K562 (cell line): ENCODE results near the gene PLD6. TPM values are rescaled to one million over a fixed set of nuclear protein-coding genes. Genes with fewer than 3 reads are reported as not detected.

Experiments
- ATAC-seq: fragments of 200-7000 bp; cut with Tn5 transposase; 3 replicates; pipeline ENCODE4 v1.9.1; 2020; ENCODE audit warnings: moderate library complexity
- BruUV-seq: library from RNA; stranded (reverse); fragments of 400-500 nt; replicated peaks from 2 replicates; lab custom pipeline; 2021; lab: Mats Ljungman, UMichigan
- CTCF ChIA-PET: fragments of 300-600 bp; formaldehyde crosslinking; extraction: SDS; loops from one replicate; lab custom pipeline; 2021; ENCODE audit warnings: low intra/inter-chr PET ratio; lab: Yijun Ruan, JAX
- POLR2A ChIA-PET: fragments of 300-600, 350-650 bp; sonication (Branson Sonifier 250); formaldehyde crosslinking; extraction: SDS; loops from one replicate; lab custom pipeline; 2021; ENCODE audit warnings: antibody characterized with exemption, inconsistent platforms; lab: Yijun Ruan, JAX
- DNase-seq, 4 experiments: peaks; one replicate each; pipeline versions ENCODE4 v3.0.0 to v3.0.0-alpha.2; 2011 to 2018; ENCODE audit warnings: low spot score in 3 of 4, mixed read lengths in 3 of 4; ENCODE audit errors: extremely low read depth in 1 of 4
- FAIRE-seq: peaks from 2 replicates; lab custom pipeline; 2011; peaks lifted over from hg19 to GRCh38; lab: Jason Lieb, UNC
- H2AFZ ChIP-seq: 2 replicates; pipeline ENCODE4 v1.6.0; 2011; ENCODE audit warnings: low read depth, low read length, control low read depth, inconsistent platforms
- H3K27ac ChIP-seq: fragments of 200-600 bp; 3 replicates; pipeline ENCODE4 v1.8.0; 2011; ENCODE audit warnings: low read depth, mild to moderate bottlenecking, control low read depth, inconsistent platforms, low read length, moderate library complexity, mixed read lengths; ENCODE audit errors: extremely low read depth
- H3K27me3 ChIP-seq, 2 experiments: fragments of 300-600 bp in 1 of 2; 2 replicates in 1 of 2; 3 replicates in 1 of 2; pipeline versions ENCODE4 v1.6.0 to v1.8.0; 2011; ENCODE audit warnings: inconsistent platforms in 2 of 2, low read length in 2 of 2, mild to moderate bottlenecking in 1 of 2, mixed read lengths in 1 of 2, moderate library complexity in 1 of 2; ENCODE audit not compliant: control insufficient read depth in 2 of 2, insufficient read depth in 2 of 2
- H3K36me3 ChIP-seq: fragments of 300-600 bp; 3 replicates; pipeline ENCODE4 v1.8.0; 2011; ENCODE audit warnings: mild to moderate bottlenecking, low read length, inconsistent platforms; ENCODE audit not compliant: control insufficient read depth, insufficient read depth
- H3K4me1 ChIP-seq, 2 experiments: fragments of 200-600 bp in 1 of 2; replicated peaks in 1 of 2; 2 replicates in 1 of 2; 3 replicates in 1 of 2; pipeline versions ENCODE4 v1.5.1 to v1.8.0; 2011; ENCODE audit warnings: inconsistent platforms in 2 of 2, low read length in 2 of 2, mild to moderate bottlenecking in 1 of 2, mixed read lengths in 1 of 2, moderate library complexity in 1 of 2; ENCODE audit not compliant: control insufficient read depth in 2 of 2, insufficient read depth in 2 of 2
- H3K4me2 ChIP-seq: 2 replicates; pipeline ENCODE4 v1.6.1; 2011; ENCODE audit warnings: low read length, control low read depth, inconsistent platforms, mixed read lengths; ENCODE audit not compliant: insufficient read depth
- H3K4me3 ChIP-seq: fragments of 200-600 bp; sonication (generic), shearing (Covaris generic); 2 replicates; pipeline ENCODE4 v1.5.1; 2016; ENCODE audit warnings: control low read depth, inconsistent platforms
- H3K79me2 ChIP-seq: fragments of 200-600 bp; 3 replicates; pipeline ENCODE4 v1.8.0; 2011; ENCODE audit warnings: low read length, inconsistent platforms; ENCODE audit not compliant: control insufficient read depth, insufficient read depth
- H3K9ac ChIP-seq, 2 experiments: 2 replicates each; pipeline versions ENCODE4 v1.6.0 to v1.6.1; 2011; ENCODE audit warnings: low read depth in 2 of 2, low read length in 2 of 2, control low read depth in 1 of 2, inconsistent platforms in 1 of 2, mild to moderate bottlenecking in 1 of 2, mixed read lengths in 1 of 2; ENCODE audit not compliant: insufficient read depth in 1 of 2
- H3K9me1 ChIP-seq: one replicate; pipeline ENCODE4 v1.6.0; 2011; ENCODE audit warnings: inconsistent platforms, mild to moderate bottlenecking, low read length, moderate library complexity; ENCODE audit not compliant: control insufficient read depth, insufficient read depth
- H3K9me3 ChIP-seq: replicated peaks from 2 replicates; pipeline ENCODE4 v1.5.1; 2011; ENCODE audit warnings: low read depth, low read length, inconsistent platforms; ENCODE audit not compliant: control insufficient read depth, insufficient read depth
- H4K20me1 ChIP-seq: replicated peaks from 2 replicates; pipeline ENCODE4 v1.6.1; 2011; ENCODE audit warnings: low read length, inconsistent platforms, mixed read lengths; ENCODE audit not compliant: control insufficient read depth, insufficient read depth
- CC2D1A ChIP-seq: fragments of 450-650 bp; IDR thresholded peaks from 2 replicates; pipeline ENCODE4 v1.6.1; 2017; ENCODE audit warnings: mild to moderate bottlenecking
- FOSL1 ChIP-seq: fragments of 200-800 bp; sonication (Bioruptor generic); conservative IDR thresholded peaks from 2 replicates; pipeline ENCODE4 v1.6.1; 2016; ENCODE audit warnings: missing genetic modification characterization, missing compliant biosample characterization
- FOXA1 ChIP-seq: fragments of 450-650 bp; IDR thresholded peaks from 2 replicates; pipeline ENCODE4 v1.6.1; 2016; ENCODE audit warnings: mild to moderate bottlenecking, borderline replicate concordance
- IRF9 ChIP-seq: fragments of 450-650 bp; IDR thresholded peaks from 2 replicates; pipeline ENCODE4 v1.6.1; 2016; ENCODE audit warnings: missing biosample characterization, missing genetic modification characterization
- KLF13 ChIP-seq: fragments of 450-650 bp; IDR thresholded peaks from 2 replicates; pipeline ENCODE4 v1.6.1; 2016; ENCODE audit warnings: missing genetic modification characterization, low read depth, mild to moderate bottlenecking, missing compliant biosample characterization, moderate library complexity, borderline replicate concordance
- MECOM ChIP-seq: fragments of 250-450 bp; sonication (Bioruptor Pico); IDR thresholded peaks from 2 replicates; pipeline ENCODE4 v1.8.0; 2022; ENCODE audit warnings: inconsistent platforms
- TEAD1 ChIP-seq, 2 experiments: fragments of 450-650 bp in 1 of 2; sonication (generic) in 1 of 2; formaldehyde crosslinking; IDR thresholded peaks; 2 replicates each; pipeline versions ENCODE4 v1.4.0 to v1.8.0; 2020 to 2022; ENCODE audit warnings: mild to moderate bottlenecking in 2 of 2, missing genetic modification reagents in 1 of 2
- ZFP1 ChIP-seq: fragments of 450-650 bp; formaldehyde crosslinking; IDR thresholded peaks from 2 replicates; pipeline ENCODE4 v1.4.0; 2020; ENCODE audit warnings: mild to moderate bottlenecking, mixed read lengths
- ZNF639 ChIP-seq, 2 experiments: fragments of 200-800 bp in 1 of 2; sonication (Bioruptor generic) in 1 of 2; sonication (generic) in 1 of 2; formaldehyde crosslinking in 1 of 2; IDR thresholded peaks in 1 of 2; conservative IDR thresholded peaks in 1 of 2; 2 replicates each; pipeline versions ENCODE4 v1.5.0 to v1.6.1; 2016 to 2020; ENCODE audit warnings: missing compliant biosample characterization in 1 of 2, missing genetic modification characterization in 1 of 2, missing genetic modification reagents in 1 of 2
- WGBS: fragments of 100-300 bp; shearing (Covaris generic); methylation state at CpG from one replicate; pipeline ENCODE4 v1.1.6; 2016; ENCODE audit warnings: low coverage, mixed read lengths; ENCODE audit not compliant: insufficient coverage; ENCODE audit errors: missing lambda C conversion rate; 5-methylcytosine and 5-hydroxymethylcytosine counted together
- in situ Hi-C: fragments of 300-500 bp; cut with MboI; formaldehyde crosslinking; loops from 4 replicates; pipeline ENCODE4 v1.15.0; 2018; ENCODE audit warnings: inconsistent platforms, mixed read lengths
- intact Hi-C: fragments of 100-400 bp; cut with micrococcal nuclease; formaldehyde crosslinking; loops from 2 replicates; pipeline ENCODE4 v1.14.2; 2022
- polyA plus RNA-seq, 8 experiments: library from polyadenylated mRNA; depleted of rRNA in 4 of 8; stranded (reverse) in 5 of 8; unstranded in 3 of 8; fragments of >200 nt; fragmentation: Nextera tagmentation in 2 of 8; fragmentation: Illumina TruSeq in 1 of 8; extraction: Ambion mirVana in 2 of 8; extraction: Trizol in 1 of 8; gene quantifications; 2 replicates each; pipeline versions ENCODE4 v1.2.1 to v1.2.3, GENCODE V29; 2011 to 2014; ENCODE audit warnings: inconsistent platforms in 1 of 8, missing spikeins in 1 of 8
- total RNA-seq, 7 experiments: library from RNA; depleted of rRNA in 6 of 7; stranded (reverse); fragments of >200 nt in 6 of 7; fragmentation: Illumina TruSeq in 2 of 7; extraction: Trizol in 2 of 7; gene quantifications; 2 replicates each; pipeline versions ENCODE4 v1.2.1 to v1.2.3, GENCODE V29; 2011 to 2021; ENCODE audit warnings: low replicate concordance in 1 of 7
- TF ChIP-seq, protein P1 (sequence below): sonication (generic); formaldehyde crosslinking; IDR thresholded peaks from 2 replicates; pipeline ENCODE4 v1.8.0; 2022; ENCODE audit warnings: mild to moderate bottlenecking, missing genetic modification reagents

PLD6 gene
- total and polyA plus RNA-seq, 9 of the 15 experiments (the other 6 are each of a cell fraction or from before 2014, with no cell fraction given): 3.6 to 15.6 (median 10.0) TPM

DNA sequence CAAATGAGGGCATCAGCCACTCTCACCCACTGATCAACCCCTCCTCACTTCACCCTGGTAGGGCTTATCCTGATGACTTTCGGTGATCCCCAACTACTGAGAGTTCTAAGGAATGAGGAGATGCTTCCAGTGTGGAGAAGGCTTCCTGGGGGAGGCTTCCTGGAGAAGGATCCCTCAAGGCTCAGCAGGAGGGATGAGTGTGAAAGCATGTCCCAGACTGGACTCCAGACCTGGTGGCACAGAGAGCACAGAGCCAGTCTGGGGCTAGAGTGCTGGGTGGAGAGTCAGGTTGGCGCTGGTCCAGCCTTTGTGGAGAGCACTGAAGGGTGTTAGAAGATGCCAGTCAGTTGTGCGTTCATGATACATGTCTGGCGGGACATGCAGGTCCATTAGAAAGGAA lies 53.7 kb downstream of the PLD6 start:
- H2AFZ ChIP-seq: no peak overlapping the region

More for the DNA sequence above, 53.7 kb downstream of the PLD6 start:
- intact Hi-C loops (no loop called here), in situ Hi-C loops (no loop called here)
- Histone ChIP-seq H3K27me3 (no peaks in the 10 kb centered on the region), H3K9me3 (no peaks in the 10 kb centered on the region), H3K9me1 (no peaks in the 10 kb centered on the region), H3K79me2 (no peaks in the 10 kb centered on the region), H3K36me3 (peaks cover 44% of the 10 kb centered on the region; the same call in 2 of the 3 replicates), H3K9ac (no peak overlapping the region; a peak in 1 of 4 replicates), H3K4me2 (no peak overlapping the region), H3K4me1 (no peaks in the 10 kb centered on the region; a peak in 1 of 5 replicates), H3K4me3 (no peak overlapping the region), H4K20me1 (no peaks in the 10 kb centered on the region), H3K27ac (no peak overlapping the region)
- 87% methylated on average over 4 of the region's 4 CpGs for WGBS
- POLR2A ChIA-PET: interaction anchor here (0.6 kb wide), 1 partner anchor 689 kb away, joined by 3 read pairs; no protein-coding TSS in a partner anchor
- CTCF ChIA-PET: no interaction called here
- FAIRE-seq (no peak), ATAC-seq (no peak), DNase-seq (no peak)
- no TSS peak for BruUV-seq
- TF ChIP-seq, protein P1, sequence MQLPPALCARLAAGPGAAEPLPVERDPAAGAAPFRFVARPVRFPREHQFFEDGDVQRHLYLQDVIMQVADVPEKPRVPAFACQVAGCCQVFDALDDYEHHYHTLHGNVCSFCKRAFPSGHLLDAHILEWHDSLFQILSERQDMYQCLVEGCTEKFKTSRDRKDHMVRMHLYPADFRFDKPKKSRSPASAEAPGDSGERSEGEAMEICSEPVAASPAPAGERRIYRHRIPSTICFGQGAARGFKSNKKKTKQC (CRISPR knock-in tag): no peak
- TF ChIP-seq KLF13 (no peak), TEAD1 (CRISPR knock-in tag; IDR thresholded peaks at IDR 0.05) (no peak), CC2D1A (no peak), MECOM (no peak), IRF9 (tag) (no peak), ZNF639 (CRISPR knock-in tag; conservative IDR thresholded peaks at IDR 0.05 in 1 of 2, IDR thresholded peaks at IDR 0.05 in 1 of 2) (no peak), FOSL1 (tag) (no peak), FOXA1 (no peak), ZFP1 (CRISPR knock-in tag) (no peak)
